Stimulated activated effector memory CD8-positive, alpha-beta T cell treated with anti-CD3 and anti-CD28 coated beads, Interleukin-12 subunit alpha, Interleukin-12 subunit beta, amount 100 ng/mL, for 72 hours (primary cell): ENCODE measurements around the gene KLHDC9.

ENCODE experiments used
- ATAC-seq: fragments of 150-1000 bp; cut with Tn5 transposase; 2 replicates; pipeline ENCODE4 v1.10.0; 2021
- DNase-seq, 2 donors: peaks; one replicate each; pipeline ENCODE4 v3.0.0; 2021 to 2022; ENCODE audit warnings: low spot score in 2 of 2
- H3K27ac Mint-ChIP-seq: one replicate; pipeline ENCODE4 v1.8.0; 2022; ENCODE audit warnings: mild to moderate bottlenecking, mixed read lengths
- H3K36me3 Mint-ChIP-seq: one replicate; pipeline ENCODE4 v1.8.0; 2022; ENCODE audit warnings: mild to moderate bottlenecking, mixed read lengths
- H3K4me1 Mint-ChIP-seq: one replicate; pipeline ENCODE4 v1.8.0; 2022; ENCODE audit warnings: mixed read lengths
- H3K4me3 Mint-ChIP-seq: one replicate; pipeline ENCODE4 v1.8.0; 2022; ENCODE audit warnings: mild to moderate bottlenecking, mixed read lengths
- H3K9me3 Mint-ChIP-seq: one replicate; pipeline ENCODE4 v1.8.0; 2022; ENCODE audit warnings: mixed read lengths

Gene KLHDC9

DNA sequence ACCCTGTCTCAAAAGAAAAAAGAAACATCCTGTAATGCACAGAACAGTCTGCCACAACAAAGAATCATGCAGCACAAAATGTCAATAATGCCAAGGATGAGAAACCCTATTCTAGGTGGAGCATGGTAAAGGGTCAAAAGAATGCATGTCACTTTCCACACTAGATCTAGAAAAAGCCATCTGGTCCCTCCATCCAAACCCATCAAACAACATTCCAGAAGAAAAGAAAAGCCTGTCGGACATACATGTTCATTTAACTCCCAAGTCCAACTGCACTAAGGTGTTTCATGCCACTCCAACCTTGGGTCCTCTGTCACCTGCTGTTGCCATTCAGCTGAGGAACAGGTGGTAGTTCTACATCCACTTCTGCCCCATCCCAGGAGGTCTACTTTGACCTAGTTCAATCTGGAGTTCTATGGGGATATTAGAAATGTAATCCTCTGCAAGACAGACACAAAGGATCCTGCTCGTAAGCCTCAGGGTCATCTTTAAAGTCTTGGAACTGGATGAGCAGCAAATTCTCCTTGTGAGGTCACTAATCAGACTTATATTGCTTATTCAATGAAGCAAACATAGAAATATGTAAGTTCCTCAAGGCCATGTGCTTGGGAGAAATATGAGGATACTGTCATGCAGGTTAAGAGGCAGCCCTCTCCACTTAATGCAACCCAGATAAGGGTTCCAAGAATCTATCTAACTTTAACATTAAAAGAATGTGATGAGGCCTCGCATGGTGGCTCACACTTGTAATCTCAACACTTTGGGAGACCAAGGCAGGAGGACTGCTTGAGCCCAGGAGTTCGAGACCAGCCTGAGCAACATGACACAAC is 30.6 kb downstream of the KLHDC9 start:
- peaks cover 82% of the 10 kb centered on the region for H3K36me3 Mint-ChIP-seq
- peaks cover 59% of the 10 kb centered on the region for H3K4me1 Mint-ChIP-seq
- ATAC-seq (no peak), DNase-seq (no peak)
- H3K9me3 Mint-ChIP-seq: no peaks in the 10 kb centered on the region
- peak overlapping the region; percentile 1 for H3K27ac Mint-ChIP-seq
- H3K4me3 Mint-ChIP-seq: no peak overlapping the region

DNA sequence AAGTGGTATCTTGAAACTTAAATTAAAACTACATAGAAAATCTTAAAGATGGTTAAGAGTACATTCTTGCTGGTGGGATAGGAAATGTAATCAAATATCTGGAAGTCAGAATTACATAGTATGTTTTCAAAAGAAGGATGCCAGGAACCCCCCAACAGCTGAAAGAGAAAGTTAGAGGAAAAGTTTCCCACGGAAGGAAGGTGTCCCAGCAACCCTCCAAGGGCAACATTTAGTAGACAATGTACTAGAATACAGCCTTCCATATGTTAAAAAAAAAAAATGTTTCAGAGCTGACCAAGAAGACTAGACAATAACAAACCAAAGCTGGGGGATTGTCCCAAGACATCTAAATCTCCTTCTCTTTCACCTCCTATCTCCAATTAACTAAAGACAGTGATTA is 32.1 kb downstream of the KLHDC9 start:
- ATAC-seq (no peak), DNase-seq (no peak)
- Mint-ChIP-seq H3K4me3 (no peak overlapping the region), H3K9me3 (no peaks in the 10 kb centered on the region), H3K4me1 (peaks cover 64% of the 10 kb centered on the region), H3K27ac (no peak overlapping the region), H3K36me3 (peaks cover 67% of the 10 kb centered on the region)

DNA sequence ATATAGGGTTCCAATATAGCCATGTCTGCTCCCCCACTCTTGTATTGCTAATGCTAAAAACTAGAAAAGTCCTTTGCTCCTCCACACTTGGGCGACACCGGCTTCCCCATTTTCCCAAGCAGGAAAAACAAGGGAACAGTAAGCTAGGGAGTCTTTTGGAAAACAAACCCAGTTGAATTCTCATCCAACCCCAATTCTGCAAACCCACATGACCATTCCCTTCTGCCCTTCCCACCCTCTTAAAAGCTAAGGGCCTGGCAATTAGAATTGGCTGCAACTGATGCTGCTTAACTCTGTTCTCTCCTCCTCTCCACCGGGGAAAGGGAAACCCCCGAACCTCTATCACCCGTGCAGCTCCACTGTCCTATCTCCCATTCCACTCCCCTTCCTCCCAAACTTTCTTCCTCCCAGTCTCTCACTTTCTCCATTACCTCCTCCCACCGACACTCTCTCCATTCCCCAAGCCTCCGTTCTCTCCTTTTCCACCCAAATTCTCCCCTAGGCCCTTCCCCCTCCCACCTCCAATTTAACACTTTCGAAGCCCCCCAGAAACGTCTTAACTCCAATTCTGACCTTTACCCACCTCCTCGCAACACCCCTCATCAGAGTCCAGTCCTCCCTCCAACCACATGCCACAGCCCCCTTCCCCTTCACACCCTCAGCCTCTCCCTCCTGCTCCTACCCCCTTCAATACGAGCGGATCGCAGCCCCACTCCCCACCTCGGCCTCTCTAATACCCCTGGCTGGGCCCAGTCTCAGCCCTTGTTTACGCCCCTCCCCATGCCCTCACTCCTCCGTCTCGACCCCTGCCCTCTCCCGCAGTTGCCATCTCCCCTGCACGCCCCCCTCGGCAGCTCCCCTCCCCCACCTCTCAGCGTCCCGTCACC is 33.6 kb downstream of the KLHDC9 start:
- peaks cover 52% of the 10 kb centered on the region for H3K36me3 Mint-ChIP-seq
- DNase-seq: peak in 1 of 2 donors; percentile 63

DNA sequence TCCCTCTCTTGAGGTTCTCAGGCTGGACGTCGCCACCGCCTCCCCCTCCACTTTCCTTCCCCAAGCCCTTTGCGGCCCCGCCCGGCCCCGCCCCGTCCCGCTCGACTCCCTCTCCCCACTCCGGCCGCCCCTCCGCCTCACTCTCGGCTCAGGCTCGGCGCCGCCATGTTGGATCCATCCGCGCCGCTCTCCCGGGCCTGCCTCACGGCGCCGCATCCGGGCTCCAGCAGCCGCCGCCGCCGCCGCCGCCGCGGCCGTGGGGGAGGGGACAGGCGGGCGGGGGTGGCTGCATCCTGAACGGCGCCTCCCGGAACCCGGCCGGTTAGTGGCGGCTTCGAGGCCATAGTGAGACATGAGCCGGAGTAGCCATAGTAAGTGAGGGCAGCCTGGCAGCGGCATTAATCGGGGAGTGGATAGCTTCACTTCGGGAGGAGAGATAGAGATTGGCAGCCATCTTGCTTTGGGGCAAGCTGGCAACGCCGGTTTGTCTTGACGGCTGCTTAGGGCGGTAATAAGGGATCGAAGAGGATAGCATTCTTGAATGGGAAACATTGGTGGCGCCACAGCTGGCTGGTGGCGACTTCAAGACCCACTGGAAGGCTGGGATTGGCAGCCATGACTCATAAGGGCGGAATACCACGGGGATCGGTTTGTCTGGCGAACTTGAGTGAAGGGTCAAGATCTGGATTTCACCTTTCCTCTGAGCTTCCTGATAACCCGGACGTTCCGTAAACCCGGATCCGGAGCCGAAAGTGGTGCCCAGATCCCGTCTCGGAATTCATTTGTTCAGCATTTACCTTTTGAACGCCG is 34.5 kb downstream of the KLHDC9 start, which contains the start of gene DEDD:
TSS of gene DEDD (minus strand) at position 258 of the 810 bp plus-strand sequence. CDS start 8,205 bp downstream, outside the sequence.
- Mint-ChIP-seq H3K9me3 (no peaks in the 10 kb centered on the region), H3K27ac (no peak within 1 kb of the TSS), H3K36me3 (peaks cover 44% of the 10 kb centered on the region), H3K4me3 (no peak within 1 kb of the TSS), H3K4me1 (peaks cover 46% of the 10 kb centered on the region)
- ATAC-seq (peak; percentile 97), DNase-seq (peak; percentile 86 to 92)

More for the DNA sequence above, 33.6 kb downstream of the KLHDC9 start:
- Mint-ChIP-seq H3K27ac (no peak overlapping the region), H3K4me3 (no peak overlapping the region), H3K9me3 (no peaks in the 10 kb centered on the region), H3K4me1 (peaks cover 54% of the 10 kb centered on the region)
- ATAC-seq: no peak

DNA sequence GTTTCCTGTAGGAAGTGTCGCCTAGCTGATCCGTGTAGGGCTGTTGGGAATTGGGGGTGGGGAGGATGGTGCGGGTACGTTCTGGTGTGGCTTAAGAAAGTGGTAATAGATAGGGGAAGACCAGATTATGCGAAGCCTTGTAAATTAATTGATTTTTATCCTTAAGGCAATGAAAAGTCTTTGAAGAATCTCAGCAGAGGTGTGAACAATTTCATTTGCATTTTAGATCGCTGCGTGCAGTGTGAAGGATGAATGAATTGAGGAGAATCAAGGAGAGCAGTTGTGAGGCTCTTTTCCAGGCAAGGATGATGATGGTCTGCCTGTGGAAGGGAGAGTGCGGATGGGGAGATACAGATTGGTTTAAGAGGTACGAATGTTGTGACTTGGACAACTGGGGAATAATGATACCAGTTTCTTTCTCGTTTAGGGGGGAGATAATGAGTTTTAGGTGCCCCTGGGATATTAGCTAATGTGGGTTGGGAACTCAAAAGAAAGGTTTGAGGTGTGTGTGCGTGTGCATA is 35.1 kb downstream of the KLHDC9 start:
- no peaks in the 10 kb centered on the region for H3K9me3 Mint-ChIP-seq
- no peak for ATAC-seq
- peaks cover 39% of the 10 kb centered on the region for H3K4me1 Mint-ChIP-seq
- H3K4me3 Mint-ChIP-seq: no peak overlapping the region
- peaks cover 37% of the 10 kb centered on the region for H3K36me3 Mint-ChIP-seq
- DNase-seq: no peak
- no peak overlapping the region for H3K27ac Mint-ChIP-seq

DNA sequence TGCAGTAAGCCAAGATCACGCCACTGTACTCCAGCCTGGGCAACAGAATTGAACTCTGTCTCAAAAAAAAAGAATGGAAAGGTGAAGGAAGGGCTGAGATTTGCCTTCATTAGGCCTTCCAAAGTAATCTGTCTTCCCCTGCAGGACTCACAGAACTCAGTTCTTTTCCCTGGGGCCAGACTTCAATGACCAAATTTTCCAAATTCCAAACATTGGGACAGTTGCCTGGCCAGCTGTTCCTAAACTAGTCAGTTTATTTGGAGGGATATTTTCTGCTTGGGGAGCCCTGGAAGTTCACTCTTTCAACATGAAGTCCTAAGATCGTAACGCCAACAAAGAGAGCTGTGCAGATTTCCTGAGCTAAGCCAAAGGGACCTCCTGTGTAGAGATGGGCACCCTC is 39.7 kb downstream of the KLHDC9 start:
- Mint-ChIP-seq H3K4me1 (peaks cover 6% of the 10 kb centered on the region), H3K27ac (peak overlapping the region; percentile 14), H3K36me3 (no peaks in the 10 kb centered on the region), H3K4me3 (no peak overlapping the region), H3K9me3 (no peaks in the 10 kb centered on the region)
- no peak for ATAC-seq
- DNase-seq: no peak

DNA sequence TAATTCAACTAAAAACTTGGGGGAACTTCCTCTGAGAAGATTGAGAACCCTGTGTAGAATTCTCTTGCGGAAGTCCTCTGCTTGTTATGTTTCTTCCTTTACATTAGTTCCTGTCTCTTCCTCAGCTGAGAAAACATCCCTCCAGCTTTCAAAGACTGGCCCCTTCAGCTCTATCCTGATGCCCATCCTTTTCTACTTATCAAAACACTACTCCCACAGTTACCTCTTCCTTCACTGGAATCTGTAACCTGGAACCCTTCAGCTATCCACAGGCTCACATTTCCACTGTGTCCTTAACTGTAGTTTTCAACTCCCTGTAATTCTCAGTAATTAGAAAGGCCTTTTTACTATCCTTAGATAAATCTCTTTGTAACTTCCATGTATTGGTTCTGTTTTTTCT is 40.3 kb downstream of the KLHDC9 start:
- H3K9me3 Mint-ChIP-seq: no peaks in the 10 kb centered on the region

DNA sequence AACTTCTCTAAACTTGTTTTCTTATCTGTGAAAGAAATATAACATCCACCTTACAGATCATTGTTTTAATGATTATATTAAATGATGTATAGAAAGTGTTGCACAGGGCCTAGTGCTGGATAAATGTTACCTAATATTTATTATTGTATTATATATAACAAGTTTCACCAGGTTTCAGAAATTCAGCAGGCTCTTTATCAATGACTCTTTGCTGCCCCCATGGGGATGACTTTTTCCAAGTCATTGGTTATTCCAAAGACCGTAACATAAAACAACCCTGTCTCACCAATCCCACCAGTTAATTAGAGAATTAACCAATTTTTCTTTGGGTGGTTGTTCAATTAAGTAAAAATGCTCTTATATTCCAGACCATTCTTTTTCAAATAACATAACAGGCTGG is 41.6 kb downstream of the KLHDC9 start:
- peaks cover 6% of the 10 kb centered on the region for H3K4me1 Mint-ChIP-seq
- no peak for DNase-seq

More for the DNA sequence above, 40.3 kb downstream of the KLHDC9 start:
- H3K27ac Mint-ChIP-seq: peak overlapping the region; percentile 14
- peaks cover 6% of the 10 kb centered on the region for H3K4me1 Mint-ChIP-seq
- DNase-seq: no peak
- no peaks in the 10 kb centered on the region for H3K36me3 Mint-ChIP-seq
- ATAC-seq: no peak
- H3K4me3 Mint-ChIP-seq: no peak overlapping the region

DNA sequence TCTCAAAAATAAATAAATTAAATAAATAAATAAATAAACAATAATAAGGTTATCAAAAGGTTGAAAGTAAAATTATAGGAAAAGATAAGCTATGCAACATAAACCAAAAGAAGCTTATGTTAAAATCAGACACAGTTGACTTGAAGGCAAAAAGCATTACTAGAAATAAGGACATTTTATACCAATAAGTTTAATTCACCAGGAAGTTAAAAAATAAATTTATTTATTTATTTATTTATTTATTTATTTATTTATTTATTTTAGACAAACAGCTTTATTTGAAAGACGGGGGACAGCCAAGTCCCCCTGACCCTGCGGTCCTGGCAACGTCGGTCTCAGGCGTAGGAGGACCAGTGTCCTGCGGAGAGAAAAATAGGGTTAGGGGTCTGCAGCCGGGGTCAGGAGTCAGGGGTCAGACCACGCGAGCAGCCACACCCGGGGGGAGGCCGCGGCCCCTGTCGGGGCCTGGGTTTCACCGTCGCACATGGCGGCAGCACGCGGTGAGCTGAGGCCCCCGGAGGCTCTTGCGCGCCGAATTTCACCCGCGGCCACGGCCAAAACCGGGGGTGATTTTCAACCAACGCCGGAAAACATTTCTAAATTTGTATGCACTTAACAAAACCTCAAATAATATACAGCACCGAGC is 42.7 kb downstream of the KLHDC9 start:
- Mint-ChIP-seq H3K36me3 (no peaks in the 10 kb centered on the region), H3K27ac (no peak overlapping the region), H3K4me3 (no peak overlapping the region), H3K9me3 (no peaks in the 10 kb centered on the region), H3K4me1 (no peaks in the 10 kb centered on the region)
- no peak for DNase-seq
- no peak for ATAC-seq

More for the DNA sequence above, 41.6 kb downstream of the KLHDC9 start:
- Mint-ChIP-seq H3K27ac (no peak overlapping the region), H3K9me3 (no peaks in the 10 kb centered on the region), H3K36me3 (no peaks in the 10 kb centered on the region), H3K4me3 (no peak overlapping the region)
- no peak for ATAC-seq

DNA sequence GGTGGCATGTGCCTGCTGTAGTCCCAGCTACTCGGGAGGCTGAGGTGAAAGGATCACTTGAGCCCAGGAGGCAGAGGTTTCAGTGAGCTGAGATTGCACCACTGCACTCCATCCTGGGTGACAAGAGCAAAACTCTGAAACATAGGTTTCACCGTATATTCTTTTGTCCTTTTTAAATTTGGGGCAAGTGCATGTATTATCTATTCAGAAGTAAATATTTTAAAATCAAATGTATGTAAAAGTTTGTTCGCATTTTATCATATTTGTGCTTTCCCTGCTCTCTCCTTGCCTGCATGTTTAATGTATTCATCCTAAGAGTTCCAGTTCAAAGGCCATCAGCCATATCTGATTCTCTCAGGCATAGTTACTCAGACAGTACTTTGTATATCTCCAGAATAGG is 47.7 kb downstream of the KLHDC9 start:
- no peak for DNase-seq
- ATAC-seq: no peak
- Mint-ChIP-seq H3K36me3 (no peaks in the 10 kb centered on the region), H3K27ac (no peak overlapping the region), H3K4me3 (no peak overlapping the region), H3K9me3 (no peaks in the 10 kb centered on the region), H3K4me1 (no peaks in the 10 kb centered on the region)
